ENCODE measurements around the gene CRHR1. TPM values are rescaled to one million over a fixed set of nuclear protein-coding genes. Genes with fewer than 3 reads are reported as not detected.

CRHR1 gene
- total RNA-seq, 2 experiments from 2014 or later: not detected

DNA sequence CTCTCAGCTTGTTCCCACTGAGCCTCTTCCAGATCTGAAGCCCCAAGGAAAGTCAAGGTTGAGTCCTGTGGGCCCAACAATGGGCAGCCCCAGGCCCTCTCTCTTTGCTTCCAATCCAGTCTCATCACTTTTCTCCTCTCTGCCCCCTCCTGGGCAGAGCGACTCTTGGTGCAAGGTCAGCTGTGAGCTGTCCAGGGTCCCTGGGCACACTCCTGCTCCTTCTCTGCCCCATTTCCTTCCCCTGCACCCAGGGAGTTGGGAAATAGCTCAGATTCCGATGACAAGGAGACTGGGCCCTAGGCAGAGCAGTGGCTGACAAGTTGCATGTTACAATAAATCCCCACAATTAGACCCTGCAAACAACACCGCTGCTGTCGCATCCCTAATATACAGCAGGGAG is 16.1 kb upstream of the CRHR1 start:
- no peaks in the 10 kb centered on the region for H3K9me3 Mint-ChIP-seq
- peaks cover 29% of the 10 kb centered on the region for H3K27me3 Mint-ChIP-seq
- intact Hi-C loops (cut with micrococcal nuclease): no loop called here
- POLR2A ChIA-PET: no interaction called here
- no peaks in the 10 kb centered on the region for H3K36me3 Mint-ChIP-seq
- H3K4me3 Mint-ChIP-seq: no peak overlapping the region
- H3K4me1 Mint-ChIP-seq (ENCODE audit: low read depth): no peaks in the 10 kb centered on the region
- no peak for DNase-seq
- no peak overlapping the region for H3K27ac Mint-ChIP-seq
- CTCF ChIA-PET: interaction anchor here (0.9 kb wide), 1 partner anchor 64 kb away, joined by 3 read pairs; no protein-coding TSS in a partner anchor

DNA sequence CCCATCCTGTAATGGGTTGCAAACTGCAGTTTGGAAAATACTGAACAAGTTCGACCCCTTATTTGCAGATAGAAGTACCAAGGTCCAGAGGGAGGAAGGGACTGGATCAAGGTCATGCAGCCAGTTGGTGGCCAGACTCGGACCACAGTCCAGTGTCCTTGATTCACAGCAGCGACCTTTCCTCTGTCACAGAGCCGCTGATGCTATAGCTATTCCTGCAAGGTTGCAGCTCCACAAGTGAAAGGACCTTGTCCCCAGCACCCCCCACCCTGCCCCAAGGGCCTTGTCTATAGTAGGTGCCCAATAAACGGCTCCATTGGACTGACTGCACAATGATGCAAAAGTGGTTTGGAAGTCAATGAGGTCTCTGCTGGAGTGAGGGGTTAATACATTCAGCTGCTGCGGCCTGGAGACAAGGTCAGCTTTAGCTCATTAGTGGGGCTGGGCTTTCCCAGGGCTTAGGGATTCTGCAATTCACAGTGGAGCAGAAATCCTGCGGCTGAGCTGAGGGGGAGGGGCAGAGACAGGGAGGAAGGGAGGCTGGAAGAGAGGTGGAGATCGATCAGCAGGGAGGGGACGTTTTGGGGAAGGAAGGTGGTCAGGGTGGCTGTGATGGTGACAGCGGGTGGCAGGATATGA is 13.4 kb upstream of the CRHR1 start:
- POLR2A ChIA-PET: no interaction called here
- no peak for DNase-seq
- intact Hi-C loops (cut with micrococcal nuclease): no loop called here
- Mint-ChIP-seq H3K4me3 (no peak overlapping the region), H3K4me1 (ENCODE audit: low read depth) (no peaks in the 10 kb centered on the region), H3K27me3 (peaks cover 29% of the 10 kb centered on the region), H3K36me3 (no peaks in the 10 kb centered on the region), H3K27ac (no peak overlapping the region), H3K9me3 (no peaks in the 10 kb centered on the region)
- CTCF ChIA-PET: interaction anchor here (0.9 to 1.8 kb wide), 2 partner anchors 12 to 82 kb away, joined by 3 to 4 read pairs; no protein-coding TSS in a partner anchor

DNA sequence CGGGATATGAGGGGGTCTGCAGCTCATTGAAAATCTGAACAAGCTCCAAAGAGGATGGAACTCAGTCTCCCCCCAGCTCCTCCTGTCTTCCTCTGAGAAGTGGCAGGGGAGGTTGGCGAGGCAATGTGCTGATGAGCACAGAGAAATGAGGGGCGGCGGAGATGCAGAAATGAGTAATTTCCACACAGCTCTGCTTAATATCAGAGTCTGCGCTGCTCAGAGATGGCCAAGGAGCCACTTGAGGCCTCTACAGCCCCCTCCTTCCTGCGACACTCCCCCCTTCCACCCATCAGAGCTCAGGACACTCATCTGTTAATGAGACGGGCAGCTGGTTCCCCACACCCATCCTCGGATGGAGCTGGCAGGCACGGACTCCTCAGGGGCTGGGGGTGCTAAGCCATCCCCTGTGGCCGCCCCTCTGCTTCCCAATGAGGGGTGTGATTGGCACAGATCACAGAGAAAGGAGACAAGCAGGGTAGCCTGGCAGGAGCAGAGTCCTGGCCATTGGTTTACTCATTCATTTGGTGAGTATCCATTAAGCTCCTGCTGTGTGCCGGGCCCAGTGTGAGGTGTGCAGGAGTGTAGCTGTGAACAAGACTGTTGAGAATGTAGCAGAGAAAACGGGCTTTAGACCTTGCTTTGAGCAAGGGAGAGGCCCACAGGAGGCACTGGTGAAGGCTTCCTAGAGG is 12.7 kb upstream of the CRHR1 start:
- Mint-ChIP-seq H3K27ac (no peak overlapping the region), H3K36me3 (no peaks in the 10 kb centered on the region), H3K4me3 (no peak overlapping the region), H3K27me3 (peaks cover 29% of the 10 kb centered on the region), H3K4me1 (ENCODE audit: low read depth) (no peaks in the 10 kb centered on the region), H3K9me3 (no peaks in the 10 kb centered on the region)
- intact Hi-C loops (cut with micrococcal nuclease): no loop called here
- no peak for DNase-seq
- ChIA-PET POLR2A (no interaction called here), CTCF (interaction anchor here (1.7 to 1.8 kb wide), 2 partner anchors 12 to 81 kb away, joined by 4 to 6 read pairs; no protein-coding TSS in a partner anchor)

DNA sequence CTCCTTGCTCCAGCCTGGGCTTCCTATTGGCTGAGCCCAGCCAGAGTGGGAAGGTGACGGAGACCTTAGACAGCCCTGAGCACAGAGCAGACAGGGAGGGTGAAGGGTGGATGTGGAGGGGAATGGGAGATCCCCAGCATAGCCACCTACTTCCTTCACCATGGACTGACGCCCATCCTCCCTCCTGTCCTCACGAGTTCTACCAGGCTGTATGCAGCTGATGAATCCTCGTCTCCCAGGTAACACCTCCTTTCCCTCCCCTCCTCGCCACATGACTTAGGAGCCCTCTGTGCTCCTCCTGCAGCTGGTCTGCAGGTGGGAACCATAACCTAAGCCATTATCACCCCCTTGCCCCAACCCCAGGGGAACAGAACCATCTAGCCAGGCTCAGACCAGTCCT is 9.0 kb upstream of the CRHR1 start:
- no peak for DNase-seq
- no peaks in the 10 kb centered on the region for H3K9me3 Mint-ChIP-seq
- no peak overlapping the region for H3K4me3 Mint-ChIP-seq
- intact Hi-C loops (cut with micrococcal nuclease): no loop called here
- peaks cover 19% of the 10 kb centered on the region for H3K27me3 Mint-ChIP-seq
- CTCF ChIA-PET: no interaction called here
- H3K27ac Mint-ChIP-seq: no peak overlapping the region
- no peaks in the 10 kb centered on the region for H3K4me1 Mint-ChIP-seq (ENCODE audit: low read depth)
- POLR2A ChIA-PET: no interaction called here
- no peaks in the 10 kb centered on the region for H3K36me3 Mint-ChIP-seq

DNA sequence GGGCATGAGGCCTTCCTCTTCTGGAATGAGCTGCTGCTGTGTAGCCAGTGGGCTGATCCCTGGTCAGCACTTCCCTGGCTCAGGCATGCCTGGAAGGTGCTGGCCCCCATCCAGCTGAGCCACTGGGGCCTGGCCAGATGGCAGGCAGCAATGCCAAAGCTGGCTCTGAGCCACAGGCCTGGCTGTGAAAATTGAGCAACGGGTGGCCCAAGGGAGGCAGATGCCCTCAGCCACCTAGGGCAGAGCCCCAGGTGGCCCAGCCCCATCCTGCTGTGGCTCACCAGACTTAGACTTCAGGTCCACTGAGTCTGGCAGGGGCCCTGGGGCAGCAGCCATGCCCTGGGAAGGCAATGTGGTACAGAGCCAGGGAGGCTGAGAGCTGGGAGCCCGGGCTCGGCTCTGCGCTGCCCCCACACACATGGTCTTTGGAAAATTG is 8.5 kb upstream of the CRHR1 start:
- no peak for DNase-seq
- ChIA-PET POLR2A (no interaction called here), CTCF (interaction anchor here (0.6 kb wide), 1 partner anchor 109 kb away, joined by 3 read pairs; no protein-coding TSS in a partner anchor)
- no peak overlapping the region for H3K4me3 Mint-ChIP-seq
- no peaks in the 10 kb centered on the region for H3K9me3 Mint-ChIP-seq
- H3K4me1 Mint-ChIP-seq (ENCODE audit: low read depth): no peaks in the 10 kb centered on the region
- no peak overlapping the region for H3K27ac Mint-ChIP-seq
- intact Hi-C loops (cut with micrococcal nuclease): no loop called here
- no peaks in the 10 kb centered on the region for H3K36me3 Mint-ChIP-seq
- peaks cover 20% of the 10 kb centered on the region for H3K27me3 Mint-ChIP-seq

DNA sequence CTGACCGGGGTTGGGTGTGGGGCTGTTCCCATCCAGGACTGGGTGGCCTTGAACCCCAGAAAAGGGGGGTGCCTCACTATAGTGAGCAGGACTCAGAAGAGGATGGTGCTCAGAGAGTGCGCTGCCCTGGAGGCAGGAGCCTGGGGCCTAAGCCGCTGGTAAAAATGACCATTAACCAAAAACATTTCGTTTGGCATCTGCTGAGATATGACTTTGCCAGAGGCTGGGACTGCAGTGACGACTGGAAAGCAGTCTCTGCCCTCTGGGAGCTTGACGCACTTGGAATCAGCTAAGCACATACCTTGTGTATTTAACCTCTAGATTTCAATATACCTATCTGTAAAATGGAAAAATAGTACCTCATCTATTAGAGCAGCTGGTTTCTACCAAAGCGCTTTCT is 7.2 kb upstream of the CRHR1 start:
- ChIA-PET POLR2A (no interaction called here), CTCF (no interaction called here)
- Mint-ChIP-seq H3K27ac (no peak overlapping the region), H3K4me1 (ENCODE audit: low read depth) (no peaks in the 10 kb centered on the region), H3K9me3 (no peaks in the 10 kb centered on the region), H3K27me3 (peaks cover 26% of the 10 kb centered on the region), H3K4me3 (no peak overlapping the region), H3K36me3 (no peaks in the 10 kb centered on the region)
- intact Hi-C loops (cut with micrococcal nuclease): no loop called here
- DNase-seq: no peak

DNA sequence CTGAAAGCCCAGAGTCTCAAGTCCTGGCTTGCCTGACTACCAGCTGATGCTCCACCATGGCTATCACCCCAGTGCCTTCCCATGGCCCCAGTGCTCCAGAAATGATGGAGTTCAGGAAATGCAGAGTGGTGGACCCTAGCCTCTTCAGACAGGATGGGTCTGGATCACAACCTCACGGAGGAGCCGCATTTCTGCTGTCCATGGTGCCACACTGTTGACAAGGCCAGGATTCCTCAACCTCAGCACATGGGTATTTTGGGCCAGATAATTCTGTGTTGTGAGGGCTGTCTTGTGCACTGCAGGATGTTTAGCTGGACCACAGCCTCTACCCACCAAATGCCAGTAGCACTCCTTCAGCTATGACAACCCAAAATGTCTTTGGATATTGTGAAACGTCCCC is 6.7 kb upstream of the CRHR1 start:
- H3K4me3 Mint-ChIP-seq: no peak overlapping the region
- no peaks in the 10 kb centered on the region for H3K4me1 Mint-ChIP-seq (ENCODE audit: low read depth)
- no peaks in the 10 kb centered on the region for H3K9me3 Mint-ChIP-seq
- ChIA-PET POLR2A (no interaction called here), CTCF (no interaction called here)
- no peaks in the 10 kb centered on the region for H3K36me3 Mint-ChIP-seq
- H3K27me3 Mint-ChIP-seq: peaks cover 30% of the 10 kb centered on the region
- intact Hi-C loops (cut with micrococcal nuclease): no loop called here
- H3K27ac Mint-ChIP-seq: no peak overlapping the region
- DNase-seq: no peak

DNA sequence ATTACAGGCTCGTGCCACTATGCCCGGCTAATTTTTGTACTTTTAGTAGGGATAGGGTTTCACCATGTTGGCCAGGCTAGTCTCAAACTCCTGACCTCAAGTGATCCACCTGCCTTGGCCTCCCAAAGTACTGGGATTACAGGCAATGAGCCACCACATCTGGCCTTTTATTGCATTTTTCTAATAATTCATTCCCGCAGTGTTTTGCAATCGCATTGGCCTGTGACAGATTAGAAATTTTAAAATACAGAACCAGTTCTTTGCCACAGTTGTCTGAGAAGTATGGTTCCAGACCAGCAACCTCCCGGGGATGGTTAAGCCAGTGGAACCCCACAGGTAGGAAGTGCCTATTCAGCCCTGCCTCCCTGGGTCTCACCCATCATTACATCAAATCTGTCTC is 3.2 kb upstream of the CRHR1 start:
- CTCF ChIA-PET: no interaction called here
- intact Hi-C loops (cut with micrococcal nuclease): no loop called here
- DNase-seq: no peak
- Mint-ChIP-seq H3K27me3 (peaks cover 35% of the 10 kb centered on the region), H3K4me1 (ENCODE audit: low read depth) (peaks cover 5% of the 10 kb centered on the region), H3K9me3 (no peaks in the 10 kb centered on the region), H3K4me3 (no peak overlapping the region), H3K27ac (no peak overlapping the region), H3K36me3 (no peaks in the 10 kb centered on the region)
- POLR2A ChIA-PET: no interaction called here

DNA sequence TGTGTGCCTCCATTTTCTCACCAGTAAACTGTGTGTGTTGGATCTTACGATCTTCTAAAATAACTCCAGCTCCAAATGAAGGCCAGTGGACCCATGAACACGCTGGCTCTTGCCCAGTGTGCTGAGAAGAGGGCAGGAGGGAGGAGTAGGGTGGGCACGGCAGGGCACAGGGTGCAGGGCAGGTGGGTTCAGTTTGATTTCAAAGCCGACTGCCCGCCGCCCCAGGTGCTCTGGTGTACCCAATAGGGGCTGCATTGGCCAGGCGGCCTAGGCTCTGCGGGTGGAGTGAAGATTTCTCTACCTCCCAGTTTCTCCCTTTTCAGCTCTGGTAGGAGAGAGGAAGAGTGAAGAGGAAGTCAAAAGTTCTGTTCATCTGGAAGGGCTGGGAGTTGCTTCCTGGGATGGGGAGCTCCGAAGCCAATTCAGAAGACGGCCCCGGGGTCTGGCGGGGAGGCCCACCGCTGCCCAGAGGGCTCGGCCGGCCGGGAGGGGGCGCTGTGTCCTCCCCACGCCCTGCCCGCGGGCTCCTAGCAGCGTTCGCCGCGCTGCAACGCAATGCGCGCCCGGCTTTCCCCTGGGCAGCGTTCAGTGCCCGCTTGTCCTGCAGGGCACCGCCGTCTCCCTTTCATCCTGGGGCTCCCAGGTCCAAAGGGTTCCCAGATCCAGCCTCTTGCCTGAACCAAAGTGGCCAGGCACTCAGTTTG is 1.1 kb upstream of the CRHR1 start:
- intact Hi-C loops (cut with micrococcal nuclease): no loop called here
- H3K4me1 Mint-ChIP-seq (ENCODE audit: low read depth): peaks cover 5% of the 10 kb centered on the region

DNA sequence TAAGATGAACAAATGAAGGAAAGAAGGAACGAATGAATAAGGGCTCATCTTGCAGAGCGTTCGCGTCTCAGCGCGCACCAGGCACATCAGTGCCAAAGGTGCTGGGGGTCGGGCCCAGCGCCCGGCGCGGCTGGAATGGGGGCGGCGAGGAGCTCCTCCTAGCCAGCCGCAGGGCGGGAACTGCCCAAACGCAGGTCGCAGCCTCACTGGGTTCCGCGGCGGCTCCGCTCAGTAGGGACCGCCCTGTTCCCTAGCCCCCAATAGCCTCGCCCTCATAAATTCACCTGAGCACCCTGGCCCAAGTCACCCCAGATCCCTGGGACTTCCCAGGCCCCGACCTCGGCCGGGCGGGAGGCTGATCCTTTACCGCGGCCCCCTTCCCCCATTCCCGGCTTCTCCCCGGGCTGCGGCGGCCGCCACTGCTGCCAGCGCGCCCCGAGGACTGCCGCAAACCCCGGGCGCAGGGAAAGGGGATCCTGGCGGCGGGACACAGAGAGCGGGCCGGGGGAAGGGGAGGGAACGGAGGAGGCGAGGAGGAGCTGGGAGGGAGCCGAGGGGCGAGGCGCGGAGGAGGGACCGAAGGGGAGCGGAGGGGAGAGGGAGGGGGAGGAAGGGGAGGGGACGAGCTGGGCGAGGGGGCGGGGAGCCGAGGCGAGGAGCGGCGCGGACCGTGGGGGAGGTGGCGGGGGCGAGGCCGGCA is 377 bp upstream of the CRHR1 start:
- CTCF ChIA-PET: interaction anchor here (0.8 to 1.8 kb wide), 9 partner anchors 12 to 154 kb away, joined by 3 to 9 read pairs (median 3); no protein-coding TSS in a partner anchor
- Mint-ChIP-seq H3K27ac (no peak overlapping the region), H3K4me1 (ENCODE audit: low read depth) (peaks cover 5% of the 10 kb centered on the region), H3K4me3 (peak overlapping the region; percentile 67), H3K27me3 (peaks cover 43% of the 10 kb centered on the region), H3K36me3 (no peaks in the 10 kb centered on the region), H3K9me3 (no peaks in the 10 kb centered on the region)
- DNase-seq: no peak
- POLR2A ChIA-PET: no interaction called here
- intact Hi-C loops (cut with micrococcal nuclease): no loop called here

More for the DNA sequence above, 1.1 kb upstream of the CRHR1 start:
- no peak overlapping the region for H3K27ac Mint-ChIP-seq
- H3K36me3 Mint-ChIP-seq: no peaks in the 10 kb centered on the region
- peaks cover 43% of the 10 kb centered on the region for H3K27me3 Mint-ChIP-seq
- peak; percentile 52 for DNase-seq
- H3K9me3 Mint-ChIP-seq: no peaks in the 10 kb centered on the region
- CTCF ChIA-PET: interaction anchor here (0.5 to 1.8 kb wide), 12 partner anchors 11 to 196 kb away, joined by 3 to 9 read pairs (median 4); no protein-coding TSS in a partner anchor
- POLR2A ChIA-PET: no interaction called here
- H3K4me3 Mint-ChIP-seq: peak overlapping the region; percentile 67

DNA sequence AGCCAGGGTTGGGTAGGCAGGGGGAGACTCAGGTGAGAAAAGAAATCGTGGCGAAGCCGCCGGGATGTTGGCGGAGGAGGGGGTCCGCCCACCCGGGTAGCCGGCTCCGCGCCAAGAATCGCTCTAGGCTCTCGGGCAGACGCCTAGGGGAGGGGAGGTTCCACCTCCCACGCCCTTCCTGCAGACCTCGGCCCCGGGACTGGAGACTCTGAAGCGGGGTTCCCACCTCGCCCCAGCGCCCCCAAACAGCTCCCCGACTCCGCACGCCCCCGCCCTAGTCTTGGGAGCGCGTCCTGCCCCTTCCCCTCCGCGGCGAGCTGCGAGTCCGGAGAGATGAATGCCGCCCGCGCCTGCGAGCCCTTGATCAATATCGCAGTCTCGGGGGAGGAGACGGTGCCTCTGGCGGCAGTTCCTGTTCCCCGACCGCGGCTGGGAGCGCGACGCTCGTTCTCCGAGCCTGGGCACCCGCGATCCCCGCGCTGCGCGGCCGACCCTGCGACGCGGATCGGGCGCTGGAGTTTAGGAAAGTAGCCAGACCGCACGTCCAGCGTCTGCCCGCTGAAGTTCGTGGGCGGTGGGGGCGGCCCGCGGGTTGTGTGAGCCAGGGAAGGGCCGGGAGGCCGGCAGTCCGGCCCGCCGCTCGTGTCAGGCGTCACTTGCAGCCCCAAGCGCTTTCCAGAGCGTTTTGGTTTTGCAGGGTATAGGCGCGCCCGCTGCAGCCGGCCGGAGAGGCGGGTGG is 790 bp downstream of the CRHR1 start:
- peak; percentile 54 for DNase-seq
- Mint-ChIP-seq H3K4me1 (ENCODE audit: low read depth) (peaks cover 5% of the 10 kb centered on the region), H3K27me3 (peaks cover 47% of the 10 kb centered on the region), H3K9me3 (no peaks in the 10 kb centered on the region), H3K36me3 (no peaks in the 10 kb centered on the region), H3K27ac (no peak overlapping the region), H3K4me3 (peak overlapping the region; percentile 65)
- intact Hi-C loops (cut with micrococcal nuclease): no loop called here
- POLR2A ChIA-PET: no interaction called here
- CTCF ChIA-PET: interaction anchor here (1.4 to 1.8 kb wide), 2 partner anchors 19 to 155 kb away, joined by 3 read pairs; no protein-coding TSS in a partner anchor
